Upper lobe of left lung (tissue), 4 donors: Measurements from ENCODE around the gene GUCY1B1.
A peak's percentile ranks its signal among the peaks of the same experiment; 100 is the strongest.

Experiments used
- CTCF ChIP-seq, 6 experiments: fragments of 450-650 bp in 4 of 6; fragments of 200-600 bp in 2 of 6; sonication (generic) in 2 of 6; IDR thresholded peaks; one replicate each; pipeline ENCODE4 v1.5.1; 2016 to 2019; ENCODE audit warnings: antibody characterized with exemption in 6 of 6
- POLR2A ChIP-seq, 4 donors: fragments of 450-650 bp; IDR thresholded peaks; one replicate each; pipeline ENCODE4 v1.5.1; 2016 to 2017; ENCODE audit warnings: antibody characterized with exemption in 4 of 4, mild to moderate bottlenecking in 2 of 4

- peak; percentile 23 to 54 (median 50) for TF ChIP-seq CTCF (IDR thresholded peaks at IDR 0.05)
- TF ChIP-seq POLR2A (IDR thresholded peaks at IDR 0.05) = no peak
These were observed 51.0 kb downstream of the GUCY1B1 start for GRCh38 chr4:155809835-155810234.
